Liver (tissue), 9 donors: ENCODE results near the gene CYTH2. TPM values are rescaled to one million over a fixed set of nuclear protein-coding genes. Genes with fewer than 3 reads are reported as not detected.

Source experiments
- DNase-seq: peaks from one replicate; pipeline ENCODE4 v3.0.0-alpha.2; 2017; ENCODE audit warnings: low spot score
- H3K27ac ChIP-seq, 2 donors: one replicate each; pipeline ENCODE4 v1.7.0; 2013; ENCODE audit warnings: inconsistent platforms in 2 of 2, low read length in 2 of 2, control low read depth in 1 of 2, low read depth in 1 of 2, mild to moderate bottlenecking in 1 of 2
- H3K27me3 ChIP-seq, 4 donors: one replicate each; pipeline versions ENCODE4 v1.6.1 to v1.7.0; 2013; ENCODE audit warnings: low read length in 3 of 4, inconsistent platforms in 1 of 4, mild to moderate bottlenecking in 1 of 4, moderate library complexity in 1 of 4; ENCODE audit not compliant: control insufficient read depth in 4 of 4, insufficient read depth in 4 of 4
- H3K36me3 ChIP-seq, 4 donors: one replicate each; pipeline versions ENCODE4 v1.6.1 to v1.7.0; 2013; ENCODE audit warnings: low read length in 3 of 4, mild to moderate bottlenecking in 3 of 4, low read depth in 1 of 4, moderate library complexity in 1 of 4; ENCODE audit not compliant: control insufficient read depth in 4 of 4, insufficient read depth in 3 of 4
- H3K4me1 ChIP-seq, 4 donors: one replicate each; pipeline versions ENCODE4 v1.6.1 to v1.7.0; 2013; ENCODE audit warnings: low read length in 3 of 4, mild to moderate bottlenecking in 3 of 4, moderate library complexity in 1 of 4; ENCODE audit not compliant: control insufficient read depth in 4 of 4, insufficient read depth in 4 of 4
- H3K4me3 ChIP-seq, 3 donors: one replicate each; pipeline versions ENCODE4 v1.6.1 to v1.7.0; 2013; ENCODE audit warnings: low read length in 3 of 3, control low read depth in 1 of 3, low read depth in 1 of 3, mild to moderate bottlenecking in 1 of 3
- H3K9ac ChIP-seq, 2 donors: one replicate each; pipeline ENCODE4 v1.7.0; 2013; ENCODE audit warnings: low read length in 2 of 2, mild to moderate bottlenecking in 2 of 2, moderate library complexity in 2 of 2, control low read depth in 1 of 2, low read depth in 1 of 2
- H3K9me3 ChIP-seq, 4 donors: one replicate each; pipeline versions ENCODE4 v1.6.1 to v1.7.0; 2013; ENCODE audit warnings: low read length in 3 of 4; ENCODE audit not compliant: control insufficient read depth in 4 of 4
- ATF3 ChIP-seq: IDR thresholded peaks from 2 replicates; pipeline ENCODE4 v1.6.1; 2016; ENCODE audit warnings: antibody characterized with exemption
- EGR1 ChIP-seq, 2 donors: IDR thresholded peaks; 2 replicates each; pipeline ENCODE4 v1.6.1; 2016 to 2018; ENCODE audit warnings: antibody characterized with exemption in 2 of 2, low read depth in 2 of 2
- FOXA1 ChIP-seq: IDR thresholded peaks from 2 replicates; pipeline ENCODE4 v1.6.1; 2016; ENCODE audit warnings: antibody characterized with exemption
- GABPA ChIP-seq, 2 donors: IDR thresholded peaks in 1 of 2; conservative IDR thresholded peaks in 1 of 2; 2 replicates each; pipeline ENCODE4 v1.6.1; 2016; ENCODE audit warnings: antibody characterized with exemption in 2 of 2, mild to moderate bottlenecking in 1 of 2, moderate library complexity in 1 of 2
- HNF4A ChIP-seq, 2 donors: conservative IDR thresholded peaks; 2 replicates each; pipeline ENCODE4 v1.6.1; 2016; ENCODE audit warnings: antibody characterized with exemption in 2 of 2, mild to moderate bottlenecking in 2 of 2
- JUND ChIP-seq, 2 donors: IDR thresholded peaks; 2 replicates each; pipeline ENCODE4 v1.6.1; 2016; ENCODE audit warnings: antibody characterized with exemption in 2 of 2
- NR2F2 ChIP-seq: IDR thresholded peaks from 2 replicates; pipeline ENCODE4 v1.6.1; 2016; ENCODE audit warnings: antibody characterized with exemption
- RAD21 ChIP-seq, 2 donors: IDR thresholded peaks; 2 replicates each; pipeline ENCODE4 v1.6.1; 2016; ENCODE audit warnings: antibody characterized with exemption in 2 of 2, mild to moderate bottlenecking in 2 of 2
- REST ChIP-seq: IDR thresholded peaks from 2 replicates; pipeline ENCODE4 v1.6.1; 2016; ENCODE audit warnings: antibody characterized with exemption, mild to moderate bottlenecking
- RXRA ChIP-seq, 2 donors: IDR thresholded peaks; 2 replicates each; pipeline ENCODE4 v1.6.1; 2017 to 2018; ENCODE audit warnings: antibody characterized with exemption in 2 of 2, mild to moderate bottlenecking in 1 of 2
- SP1 ChIP-seq: IDR thresholded peaks from 2 replicates; pipeline ENCODE4 v1.6.1; 2018; ENCODE audit warnings: antibody characterized with exemption, mild to moderate bottlenecking
- TAF1 ChIP-seq: conservative IDR thresholded peaks from 2 replicates; pipeline ENCODE4 v1.6.1; 2016; ENCODE audit warnings: antibody characterized with exemption, mild to moderate bottlenecking
- YY1 ChIP-seq: IDR thresholded peaks from 2 replicates; pipeline ENCODE4 v1.6.1; 2016; ENCODE audit warnings: antibody characterized with exemption, mild to moderate bottlenecking
- ZBTB33 ChIP-seq: IDR thresholded peaks from 2 replicates; pipeline ENCODE4 v1.6.1; 2016; ENCODE audit warnings: antibody characterized with exemption
- WGBS: extraction: QIAGEN DNeasy Blood & Tissue Kit; methylation state at CpG from one replicate; pipeline ENCODE4 v1.1.7; 2013; 5-methylcytosine and 5-hydroxymethylcytosine counted together
- polyA plus RNA-seq, 2 donors: library from polyadenylated mRNA; stranded (reverse) in 1 of 2; unstranded in 1 of 2; fragments of 200-250 nt in 1 of 2; fragments of >200 nt in 1 of 2; fragmentation: Nextera tagmentation in 1 of 2; extraction: Ambion mirVana in 1 of 2; gene quantifications; one replicate each; pipeline versions ENCODE4 v1.2.1 to v1.2.3, GENCODE V29; 2013 to 2015
- total RNA-seq, 2 donors: library from RNA; depleted of rRNA; stranded (reverse); fragments of >200 nt; gene quantifications; one replicate each; pipeline ENCODE4 v1.2.3, GENCODE V29; 2014
- donor health status: healthy.
- donor health status: healthy.
- donor health status: healthy.
- donor health status: healthy.
- donor health status: healthy.

Gene CYTH2
- total and polyA plus RNA-seq, 4 donors, result 13.0 to 16.9 (median 13.2) TPM

GRCh38 chr19:48477067-48477685 lies 8.0 kb downstream of the CYTH2 start (continued):
- no peak for TF ChIP-seq REST

GRCh38 chr19:48477698-48478338 lies 8.6 kb downstream of the CYTH2 start:
- no peak overlapping the region for H3K27ac ChIP-seq
- H3K9ac ChIP-seq, result no peak overlapping the region
- TF ChIP-seq YY1, result no peak
- no peak for TF ChIP-seq FOXA1
- no peak for TF ChIP-seq RXRA (IDR thresholded peaks at IDR 0.05)
- TF ChIP-seq ZBTB33, result no peak
- TF ChIP-seq GABPA (IDR thresholded peaks at IDR 0.05 in 1 of 2, conservative IDR thresholded peaks at IDR 0.05 in 1 of 2), result no peak
- TF ChIP-seq NR2F2, result no peak
- TF ChIP-seq EGR1 (IDR thresholded peaks at IDR 0.05; ENCODE audit: low read depth in 2 of 2), result no peak
- TF ChIP-seq RAD21 (IDR thresholded peaks at IDR 0.05), result no peak
- TF ChIP-seq JUND (IDR thresholded peaks at IDR 0.05), result no peak
- TF ChIP-seq TAF1, result no peak
- H3K9me3 ChIP-seq, result no peaks in the 10 kb centered on the region
- peaks cover 12 to 44% (median 18%) of the 10 kb centered on the region in 4 donors for H3K36me3 ChIP-seq
- no peak for DNase-seq
- H3K27me3 ChIP-seq, result no peaks in the 10 kb centered on the region
- no peak overlapping the region for H3K4me3 ChIP-seq
- peaks cover 0 to 20% (median 14%) of the 10 kb centered on the region in 4 donors for H3K4me1 ChIP-seq
- WGBS, result 91% methylated on average over 22 of the region's 22 CpGs

GRCh38 chr19:48478339-48479256 lies 9.4 kb downstream of the CYTH2 start:
- no peaks in the 10 kb centered on the region for H3K9me3 ChIP-seq
- no peak for TF ChIP-seq ATF3
- no peak for TF ChIP-seq ZBTB33
- TF ChIP-seq HNF4A (conservative IDR thresholded peaks at IDR 0.05), result no peak
- TF ChIP-seq TAF1, result no peak
- TF ChIP-seq SP1, result no peak
- no peak for TF ChIP-seq FOXA1
- TF ChIP-seq NR2F2, result no peak
- H3K4me3 ChIP-seq, result no peak overlapping the region
- H3K36me3 ChIP-seq, result peaks cover 12 to 38% (median 16%) of the 10 kb centered on the region in 4 donors
- H3K27ac ChIP-seq, result no peak overlapping the region
- 93% methylated on average over 29 of the region's 29 CpGs for WGBS
- DNase-seq, result no peak
- no peak overlapping the region for H3K9ac ChIP-seq
- no peaks in the 10 kb centered on the region for H3K27me3 ChIP-seq
- H3K4me1 ChIP-seq, result peaks cover 0 to 15% (median 8%) of the 10 kb centered on the region in 4 donors
